IPS-15b (cell line): ENCODE measurements around the gene PKIB.

ENCODE experiments used
- H3K27me3 ChIP-seq: one replicate; pipeline ENCODE4 v1.6.1; 2013; ENCODE audit warnings: low read length; ENCODE audit not compliant: control insufficient read depth, insufficient read depth
- H3K36me3 ChIP-seq: one replicate; pipeline ENCODE4 v1.6.1; 2013; ENCODE audit warnings: low read length; ENCODE audit not compliant: control insufficient read depth, insufficient read depth
- H3K4me1 ChIP-seq: one replicate; pipeline ENCODE4 v1.6.1; 2013; ENCODE audit warnings: mild to moderate bottlenecking, low read length; ENCODE audit not compliant: control insufficient read depth, insufficient read depth
- H3K4me3 ChIP-seq: one replicate; pipeline ENCODE4 v1.5.1; 2013; ENCODE audit warnings: low read depth, low read length
- H3K9ac ChIP-seq: one replicate; pipeline ENCODE4 v1.6.1; 2013; ENCODE audit warnings: low read depth, mild to moderate bottlenecking, low read length
- H3K9me3 ChIP-seq: one replicate; pipeline ENCODE4 v1.6.1; 2013; ENCODE audit warnings: mild to moderate bottlenecking, low read length; ENCODE audit not compliant: control insufficient read depth, insufficient read depth

The PKIB gene, protein sequence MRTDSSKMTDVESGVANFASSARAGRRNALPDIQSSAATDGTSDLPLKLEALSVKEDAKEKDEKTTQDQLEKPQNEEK

DNA sequence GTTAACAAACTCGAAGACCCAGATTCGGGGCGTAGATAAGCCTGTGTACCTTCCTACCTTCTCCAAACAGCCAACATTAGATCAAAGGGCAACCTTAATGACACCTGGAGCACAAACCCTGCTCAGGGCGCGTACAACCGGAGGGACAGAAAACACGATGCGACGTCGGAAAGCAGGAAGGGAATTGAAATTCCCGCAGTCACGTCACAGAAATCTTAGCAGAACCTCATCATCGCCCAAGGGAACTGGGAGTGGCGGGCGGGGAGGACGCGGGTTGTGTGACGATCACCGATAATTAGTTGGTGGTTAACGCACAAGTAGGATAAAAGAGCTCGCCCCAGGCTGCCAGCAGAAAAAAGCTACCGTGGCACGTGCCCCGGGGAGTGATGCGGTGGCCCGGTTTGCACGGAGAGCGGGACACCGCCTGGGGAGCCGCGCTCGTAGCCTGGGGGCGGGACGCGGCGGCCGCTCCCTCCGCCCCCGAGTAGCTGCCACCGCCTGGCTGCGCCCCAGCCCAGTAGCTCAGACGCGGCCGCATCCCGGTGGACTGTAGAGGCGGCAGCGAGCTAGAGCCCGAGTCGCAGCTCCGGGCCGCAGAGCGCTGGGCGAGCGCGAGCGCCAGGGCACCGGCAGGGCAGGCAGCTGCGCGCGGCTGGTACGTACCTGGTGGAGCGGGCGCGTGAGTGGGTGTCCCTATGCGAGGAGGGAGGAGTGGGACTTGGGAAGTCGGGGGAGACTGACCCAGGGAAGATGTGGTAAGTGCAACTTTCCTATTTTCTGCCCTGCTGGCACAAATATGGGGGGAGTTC lies at the start of gene PKIB:
Gene PKIB (plus strand): TSS at position 525 of the 809 bp plus-strand sequence. CDS start 107,390 bp downstream, outside the sequence.
- no peaks in the 10 kb centered on the region for H3K9me3 ChIP-seq
- peak within 1 kb of the TSS; percentile 89 for H3K4me3 ChIP-seq
- H3K27me3 ChIP-seq, result peaks cover 46% of the 10 kb centered on the region
- H3K36me3 ChIP-seq, result no peaks in the 10 kb centered on the region
- H3K9ac ChIP-seq, result no peak within 1 kb of the TSS
- H3K4me1 ChIP-seq, result peaks cover 3% of the 10 kb centered on the region

DNA sequence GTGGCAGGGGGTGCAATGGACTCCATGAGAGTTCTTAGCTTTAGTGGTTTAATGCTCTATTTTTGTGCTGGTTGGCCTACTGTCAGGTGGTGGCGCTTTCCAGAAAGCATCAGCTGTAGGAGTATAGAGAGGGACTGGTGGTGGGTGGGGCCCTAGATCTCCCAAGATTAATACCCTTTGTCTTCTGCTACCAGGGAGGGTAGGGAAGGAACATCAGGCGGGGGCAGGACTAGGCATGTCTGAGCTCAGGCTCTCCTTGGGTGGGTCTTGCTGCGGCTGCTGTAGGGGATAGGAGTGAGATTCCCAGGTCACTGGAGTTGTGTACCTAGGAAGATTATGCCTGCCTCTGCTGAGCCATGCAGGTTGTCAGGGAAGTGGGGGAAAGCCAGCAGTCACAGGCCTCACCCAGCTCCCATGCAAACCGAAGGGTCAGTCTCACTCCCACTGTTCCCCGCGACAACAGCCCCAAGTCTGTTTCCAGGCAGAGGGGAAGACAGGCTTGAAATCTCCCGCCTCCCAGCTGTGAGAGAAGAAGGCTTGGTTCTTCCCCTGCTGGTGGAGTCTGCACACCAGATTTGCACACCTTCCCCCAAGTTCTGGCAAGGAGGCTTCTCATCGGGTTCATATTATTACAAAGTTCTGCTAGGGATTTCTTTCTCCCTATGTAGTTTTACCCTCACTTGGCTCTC lies 46.7 kb upstream of the PKIB start:
- no peaks in the 10 kb centered on the region for H3K9me3 ChIP-seq
- H3K4me1 ChIP-seq, result no peaks in the 10 kb centered on the region
- no peaks in the 10 kb centered on the region for H3K27me3 ChIP-seq
- no peak overlapping the region for H3K9ac ChIP-seq
- H3K4me3 ChIP-seq, result no peak overlapping the region
- no peaks in the 10 kb centered on the region for H3K36me3 ChIP-seq

DNA sequence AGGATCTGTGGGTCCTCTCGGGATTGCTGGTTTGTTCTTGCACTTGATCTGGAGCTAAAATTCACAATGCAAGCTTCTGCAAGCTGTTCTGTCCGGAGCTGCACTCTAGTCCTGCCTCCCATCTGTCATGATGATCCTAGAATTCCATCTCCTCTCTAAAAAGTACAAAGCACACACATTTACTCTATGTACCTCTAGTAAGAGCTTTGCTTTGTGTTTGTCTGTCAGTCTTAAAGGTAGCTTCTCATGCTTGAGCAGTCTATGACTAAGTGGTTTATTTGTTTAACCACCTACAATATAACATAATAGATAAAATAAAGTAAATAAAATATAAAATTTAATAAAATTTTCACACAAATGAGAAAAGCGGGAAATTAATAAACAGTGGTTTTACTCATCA lies 46.0 kb upstream of the PKIB start:
- no peaks in the 10 kb centered on the region for H3K27me3 ChIP-seq
- H3K9ac ChIP-seq, result no peak overlapping the region
- no peaks in the 10 kb centered on the region for H3K9me3 ChIP-seq
- no peak overlapping the region for H3K4me3 ChIP-seq
- H3K4me1 ChIP-seq, result no peaks in the 10 kb centered on the region
- no peaks in the 10 kb centered on the region for H3K36me3 ChIP-seq

DNA sequence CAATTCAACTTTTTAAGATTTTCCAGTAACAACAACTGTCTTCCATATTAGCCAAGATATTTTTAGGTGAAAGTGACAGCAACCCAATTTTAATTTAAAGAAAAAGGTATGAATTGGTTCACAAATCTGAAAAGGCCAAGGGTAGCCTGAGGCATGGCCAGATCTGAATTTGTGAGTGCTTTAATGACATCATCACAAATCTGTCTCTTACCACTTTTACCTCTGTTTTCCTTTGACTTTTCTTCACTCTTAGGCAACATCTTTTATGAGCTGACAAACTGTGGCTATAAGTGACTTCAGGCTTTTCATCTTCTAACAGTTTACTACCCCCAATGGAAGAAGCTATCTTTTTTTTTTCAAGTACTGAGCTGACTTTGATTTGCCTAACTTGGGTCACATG lies 44.5 kb upstream of the PKIB start:
- Histone ChIP-seq H3K9ac (no peak overlapping the region), H3K4me1 (no peaks in the 10 kb centered on the region), H3K9me3 (no peaks in the 10 kb centered on the region), H3K36me3 (no peaks in the 10 kb centered on the region), H3K4me3 (no peak overlapping the region), H3K27me3 (no peaks in the 10 kb centered on the region)

DNA sequence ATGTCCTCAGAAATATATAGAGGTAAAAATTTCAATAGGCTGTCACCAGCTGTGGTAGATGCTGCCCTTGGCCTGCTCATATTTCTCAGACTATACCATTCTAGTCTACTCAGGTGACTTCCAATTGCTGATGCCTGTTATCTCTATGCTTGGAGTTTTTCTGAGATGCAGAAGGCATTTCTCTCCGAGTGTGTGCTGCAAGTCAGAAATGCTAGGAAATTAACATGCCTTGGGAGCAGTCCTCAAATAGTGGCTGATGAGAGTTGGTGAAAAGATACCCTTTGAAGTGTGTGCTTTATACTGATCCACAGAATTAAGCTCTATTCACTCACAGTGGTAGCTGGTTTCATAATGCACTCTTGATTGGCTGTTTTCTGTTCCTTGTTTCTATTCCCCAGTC lies 43.2 kb upstream of the PKIB start:
- no peaks in the 10 kb centered on the region for H3K9me3 ChIP-seq
- H3K27me3 ChIP-seq, result no peaks in the 10 kb centered on the region
- H3K36me3 ChIP-seq, result no peaks in the 10 kb centered on the region
- H3K4me1 ChIP-seq, result no peaks in the 10 kb centered on the region
- no peak overlapping the region for H3K4me3 ChIP-seq
- no peak overlapping the region for H3K9ac ChIP-seq

DNA sequence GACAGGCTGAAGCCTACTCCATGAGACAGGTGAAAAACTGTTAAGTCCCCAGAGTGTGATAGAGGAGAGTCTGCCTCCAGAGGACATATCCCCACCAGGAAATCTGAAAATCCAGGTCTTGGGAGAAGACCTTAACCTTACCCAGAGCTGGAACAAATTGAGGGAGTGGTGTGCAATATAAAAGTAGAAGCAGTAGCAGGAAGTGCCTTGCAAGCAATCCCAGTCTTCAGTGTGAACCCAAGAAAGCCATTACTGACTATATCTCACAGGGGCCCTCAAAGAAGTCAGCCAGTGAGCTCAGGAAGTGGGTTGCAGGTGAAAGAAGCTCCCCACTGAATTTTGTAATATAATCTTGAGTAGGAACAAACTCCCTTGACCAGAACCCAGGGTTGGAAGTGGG lies 41.9 kb upstream of the PKIB start:
- no peaks in the 10 kb centered on the region for H3K36me3 ChIP-seq
- no peaks in the 10 kb centered on the region for H3K4me1 ChIP-seq
- no peak overlapping the region for H3K4me3 ChIP-seq
- no peak overlapping the region for H3K9ac ChIP-seq
- H3K27me3 ChIP-seq, result no peaks in the 10 kb centered on the region
- no peaks in the 10 kb centered on the region for H3K9me3 ChIP-seq

DNA sequence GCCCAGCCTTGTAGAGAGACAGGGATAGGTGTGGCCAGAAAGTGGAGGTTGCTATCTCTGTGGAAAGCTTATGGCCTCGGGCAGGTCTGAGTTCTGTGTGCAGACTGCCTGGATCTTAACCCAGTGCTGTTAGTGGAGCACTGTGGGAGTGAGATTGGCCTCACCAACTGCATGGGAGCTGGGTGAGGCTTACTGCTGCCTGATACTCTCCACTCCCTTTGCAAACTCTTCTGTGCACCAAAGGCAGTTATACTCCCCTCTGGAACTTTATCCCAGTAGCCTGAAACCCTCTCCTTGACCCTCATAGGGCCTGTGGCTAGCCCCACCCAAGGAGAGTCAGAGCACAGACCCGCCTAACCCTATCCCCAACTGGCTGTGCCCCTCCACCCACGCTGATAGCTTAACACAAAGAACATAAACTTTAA lies 41.4 kb upstream of the PKIB start:
- Histone ChIP-seq H3K9me3 (no peaks in the 10 kb centered on the region), H3K36me3 (no peaks in the 10 kb centered on the region), H3K27me3 (no peaks in the 10 kb centered on the region), H3K4me1 (no peaks in the 10 kb centered on the region), H3K9ac (no peak overlapping the region), H3K4me3 (no peak overlapping the region)

DNA sequence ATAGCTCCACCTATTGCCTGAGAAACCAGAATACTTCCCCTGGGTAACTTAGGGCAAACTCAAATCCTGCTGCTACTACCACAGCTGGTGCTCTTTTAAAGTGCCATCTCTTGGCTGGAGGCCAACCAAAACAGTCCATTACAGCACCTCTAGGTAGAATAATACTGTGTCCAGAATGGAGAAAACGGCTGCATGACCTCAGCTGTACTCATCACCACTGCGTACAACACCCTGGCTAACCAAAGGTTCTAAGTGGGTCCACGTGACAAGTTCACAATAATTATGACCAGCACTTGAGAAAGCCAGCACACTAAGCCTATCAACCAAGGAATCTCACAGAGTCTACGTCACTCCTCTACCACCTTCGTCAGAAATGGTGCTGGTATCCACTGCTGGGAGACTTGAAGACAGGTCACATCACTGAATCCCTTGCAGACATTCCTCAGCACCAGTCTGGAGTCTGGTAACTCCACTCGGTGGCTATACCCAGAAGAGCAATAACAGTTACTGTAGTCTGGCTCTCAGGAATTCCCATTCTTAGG lies 40.9 kb upstream of the PKIB start:
- no peaks in the 10 kb centered on the region for H3K36me3 ChIP-seq
- H3K27me3 ChIP-seq, result no peaks in the 10 kb centered on the region
- H3K9ac ChIP-seq, result no peak overlapping the region
- H3K4me3 ChIP-seq, result no peak overlapping the region
- no peaks in the 10 kb centered on the region for H3K4me1 ChIP-seq
- H3K9me3 ChIP-seq, result no peaks in the 10 kb centered on the region

DNA sequence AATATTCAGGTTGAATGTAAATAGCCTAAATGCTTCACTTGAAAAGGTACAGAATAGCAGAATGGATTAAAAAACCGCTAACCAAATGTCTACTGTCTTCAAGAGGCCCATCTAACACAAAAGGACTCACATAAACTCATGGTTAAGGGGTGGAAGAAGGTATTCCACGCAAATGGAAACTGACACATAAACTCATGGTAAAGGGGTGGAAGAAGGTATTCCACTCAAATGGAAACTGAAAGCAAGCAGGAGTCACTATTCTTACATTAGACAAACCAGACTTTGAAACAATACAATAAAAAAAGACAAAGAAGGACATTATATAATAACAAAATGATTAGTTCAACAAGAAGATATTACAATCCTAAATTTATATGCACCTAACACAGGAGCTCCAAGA lies 38.3 kb upstream of the PKIB start:
- Histone ChIP-seq H3K9ac (no peak overlapping the region), H3K4me3 (no peak overlapping the region), H3K36me3 (no peaks in the 10 kb centered on the region), H3K9me3 (no peaks in the 10 kb centered on the region), H3K27me3 (no peaks in the 10 kb centered on the region), H3K4me1 (no peaks in the 10 kb centered on the region)

DNA sequence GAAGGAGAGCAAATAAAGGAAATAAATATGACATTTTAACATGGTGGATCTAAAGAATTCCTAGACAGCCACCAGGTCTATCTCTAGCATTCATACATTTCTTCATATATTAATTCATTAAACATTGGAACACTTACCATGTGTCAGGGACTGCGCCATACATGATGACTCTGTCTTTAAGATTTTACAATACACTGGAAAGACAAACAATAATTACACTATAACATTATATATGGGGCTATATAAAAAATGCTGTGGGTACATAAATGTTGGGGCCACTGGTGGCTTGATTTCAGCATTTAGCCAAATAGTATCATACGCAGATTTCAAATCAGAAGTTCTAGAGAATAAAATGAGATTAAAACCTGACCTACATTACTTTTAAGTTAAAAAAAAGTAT lies 33.3 kb upstream of the PKIB start:
- Histone ChIP-seq H3K4me1 (no peaks in the 10 kb centered on the region), H3K9ac (no peak overlapping the region), H3K27me3 (no peaks in the 10 kb centered on the region), H3K36me3 (no peaks in the 10 kb centered on the region), H3K4me3 (no peak overlapping the region), H3K9me3 (no peaks in the 10 kb centered on the region)

DNA sequence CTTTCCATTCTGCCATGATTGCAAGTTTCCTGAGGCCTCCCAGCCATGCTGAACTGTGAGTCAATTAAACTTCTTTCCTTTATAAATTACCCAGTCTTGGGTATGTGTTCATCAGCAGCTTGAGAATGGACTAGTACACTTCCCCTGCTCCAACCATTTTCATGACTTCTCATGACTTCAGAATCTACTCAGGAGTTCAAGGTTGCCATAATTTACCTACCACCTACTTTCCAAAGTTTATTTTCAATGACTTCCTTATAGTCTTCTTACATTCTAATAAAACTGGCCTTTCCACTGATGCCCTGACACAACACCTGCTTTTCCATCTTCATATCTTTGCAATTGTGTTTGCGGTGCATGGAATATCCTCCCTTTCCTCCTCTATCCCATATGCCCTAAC lies 31.2 kb upstream of the PKIB start:
- H3K4me1 ChIP-seq, result no peaks in the 10 kb centered on the region
- no peak overlapping the region for H3K9ac ChIP-seq
- H3K36me3 ChIP-seq, result no peaks in the 10 kb centered on the region
- no peak overlapping the region for H3K4me3 ChIP-seq
- no peaks in the 10 kb centered on the region for H3K27me3 ChIP-seq
- no peaks in the 10 kb centered on the region for H3K9me3 ChIP-seq

DNA sequence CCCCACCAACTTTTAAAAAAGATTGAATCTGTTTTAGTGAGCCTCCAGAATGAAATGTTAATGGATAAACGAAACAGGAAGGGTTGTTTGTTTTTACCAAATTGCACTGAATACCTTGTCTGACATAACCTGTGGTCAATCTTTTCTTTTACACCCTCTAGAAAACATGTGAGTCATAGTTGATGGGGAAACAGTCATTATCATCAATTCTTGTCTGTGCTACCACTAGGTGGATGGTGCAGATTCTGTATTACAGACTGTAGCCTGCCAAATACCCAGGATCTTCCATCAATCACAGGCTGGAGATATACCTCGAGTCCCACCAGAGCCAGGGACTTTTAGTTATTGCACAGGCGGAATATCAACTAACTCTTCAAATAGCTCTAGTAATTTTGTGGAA lies 29.5 kb upstream of the PKIB start:
- Histone ChIP-seq H3K36me3 (no peaks in the 10 kb centered on the region), H3K27me3 (no peaks in the 10 kb centered on the region), H3K4me3 (no peak overlapping the region), H3K4me1 (no peaks in the 10 kb centered on the region), H3K9me3 (no peaks in the 10 kb centered on the region), H3K9ac (no peak overlapping the region)
